K562 (cell line): ENCODE data around the gene SERPINE1. TPM values are rescaled to one million over a fixed set of nuclear protein-coding genes. Genes with fewer than 3 reads are reported as not detected.

Experiments used
- BDP1 ChIP-seq: IDR thresholded peaks from 3 replicates; pipeline ENCODE4 v1.6.1; 2011; ENCODE audit not compliant: insufficient read length, insufficient read depth
- BRCA1 ChIP-seq, 2 experiments: fragments of 450-650 bp in 1 of 2; sonication (generic) in 1 of 2; formaldehyde crosslinking in 1 of 2; IDR thresholded peaks; 2 replicates each; pipeline versions ENCODE4 v1.5.0 to v1.6.1; 2017 to 2020; ENCODE audit warnings: mild to moderate bottlenecking in 1 of 2, missing genetic modification reagents in 1 of 2
- CAMTA2 ChIP-seq: fragments of 250-450 bp; sonication (Bioruptor Pico); conservative IDR thresholded peaks from 2 replicates; pipeline ENCODE4 v1.5.1; 2022
- CBX3 ChIP-seq, 2 experiments: IDR thresholded peaks; 1 replicate in 1 of 2; 2 replicates in 1 of 2; pipeline ENCODE4 v1.6.1; 2012; ENCODE audit warnings: inconsistent platforms in 2 of 2, low read length in 2 of 2, borderline replicate concordance in 1 of 2, control low read depth in 1 of 2
- CSDE1 ChIP-seq, 2 experiments: fragments of 450-650 bp; IDR thresholded peaks; 2 replicates each; pipeline ENCODE4 v1.6.1; 2016; ENCODE audit warnings: mild to moderate bottlenecking in 1 of 2
- FOXP1 ChIP-seq: sonication (generic); formaldehyde crosslinking; IDR thresholded peaks from 2 replicates; pipeline ENCODE4 v1.8.0; 2022; ENCODE audit warnings: mild to moderate bottlenecking, missing genetic modification reagents
- GABPA ChIP-seq: fragments of 200-800 bp; sonication (Bioruptor generic); conservative IDR thresholded peaks from 2 replicates; pipeline ENCODE4 v1.6.1; 2016; ENCODE audit warnings: low read depth, missing genetic modification characterization, missing compliant biosample characterization
- HDAC3 ChIP-seq: fragments of 450-650 bp; IDR thresholded peaks from 2 replicates; pipeline ENCODE4 v1.6.1; 2018; ENCODE audit warnings: borderline replicate concordance, mild to moderate bottlenecking, moderate library complexity; ENCODE audit not compliant: partially characterized antibody
- ILF3 ChIP-seq: fragments of 450-650 bp; IDR thresholded peaks from 2 replicates; pipeline ENCODE4 v1.6.1; 2018; ENCODE audit warnings: antibody characterized with exemption, mild to moderate bottlenecking, moderate library complexity, borderline replicate concordance
- KAT7 ChIP-seq: sonication (generic); formaldehyde crosslinking; IDR thresholded peaks from 2 replicates; pipeline ENCODE4 v1.8.0; 2022; ENCODE audit warnings: missing genetic modification reagents, mild to moderate bottlenecking, borderline replicate concordance
- KLF16 ChIP-seq: IDR thresholded peaks from 2 replicates; pipeline ENCODE4 v1.6.1; 2016; ENCODE audit warnings: antibody characterized with exemption
- MECOM ChIP-seq: fragments of 250-450 bp; sonication (Bioruptor Pico); IDR thresholded peaks from 2 replicates; pipeline ENCODE4 v1.8.0; 2022; ENCODE audit warnings: inconsistent platforms
- NCOR1 ChIP-seq: fragments of 450-650 bp; IDR thresholded peaks from 2 replicates; pipeline ENCODE4 v1.6.1; 2016; ENCODE audit warnings: mild to moderate bottlenecking, moderate library complexity
- NFE2L1 ChIP-seq: fragments of 450-650 bp; IDR thresholded peaks from 2 replicates; pipeline ENCODE4 v1.6.1; 2016; ENCODE audit warnings: missing genetic modification characterization, low read depth, mild to moderate bottlenecking, missing compliant biosample characterization, moderate library complexity, borderline replicate concordance
- RAD51 ChIP-seq: fragments of 450-650 bp; IDR thresholded peaks from 2 replicates; pipeline ENCODE4 v1.7.1; 2016; ENCODE audit warnings: low read depth, mild to moderate bottlenecking, borderline replicate concordance
- RBM22 ChIP-seq: fragments of 200-400 bp; formaldehyde crosslinking; IDR thresholded peaks from 2 replicates; pipeline ENCODE4 v1.6.1; 2018; ENCODE audit warnings: low read length, low read depth; ENCODE audit not compliant: poor library complexity, severe bottlenecking
- SAP30 ChIP-seq: fragments of 200-600 bp; sonication (generic); IDR thresholded peaks from 2 replicates; pipeline ENCODE4 v1.6.1; 2012; ENCODE audit warnings: borderline replicate concordance, low read depth, mild to moderate bottlenecking, moderate library complexity, low read length, control low read depth, inconsistent platforms; ENCODE audit not compliant: insufficient read depth, poor library complexity, severe bottlenecking
- TEAD1 ChIP-seq, 2 experiments: fragments of 450-650 bp in 1 of 2; sonication (generic) in 1 of 2; formaldehyde crosslinking; IDR thresholded peaks; 2 replicates each; pipeline versions ENCODE4 v1.4.0 to v1.8.0; 2020 to 2022; ENCODE audit warnings: mild to moderate bottlenecking in 2 of 2, missing genetic modification reagents in 1 of 2
- ZBTB17 ChIP-seq: fragments of 450-650 bp; formaldehyde crosslinking; IDR thresholded peaks from 2 replicates; pipeline ENCODE4 v1.4.0; 2020; ENCODE audit warnings: mild to moderate bottlenecking
- ZBTB8A ChIP-seq: fragments of 450-650 bp; IDR thresholded peaks from 2 replicates; pipeline ENCODE4 v1.6.1; 2018; ENCODE audit warnings: mild to moderate bottlenecking, moderate library complexity; ENCODE audit not compliant: partially characterized antibody
- ZKSCAN3 ChIP-seq: fragments of 250-450 bp; sonication (Bioruptor Pico); IDR thresholded peaks from 2 replicates; pipeline ENCODE4 v1.4.0; 2020
- ZNF212 ChIP-seq: fragments of 450-650 bp; formaldehyde crosslinking; IDR thresholded peaks from 2 replicates; pipeline ENCODE4 v1.4.0; 2020; ENCODE audit warnings: mild to moderate bottlenecking
- ZNF232 ChIP-seq: sonication (generic); formaldehyde crosslinking; IDR thresholded peaks from 2 replicates; pipeline ENCODE4 v1.8.0; 2022; ENCODE audit warnings: mild to moderate bottlenecking, missing genetic modification reagents
- ZNF584 ChIP-seq: fragments of 200-800 bp; sonication (Bioruptor generic); IDR thresholded peaks from 2 replicates; pipeline ENCODE4 v1.6.1; 2016; ENCODE audit warnings: low read depth, mild to moderate bottlenecking, missing genetic modification characterization, missing compliant biosample characterization
- ZNF707 ChIP-seq: fragments of 250-450 bp; sonication (Bioruptor Pico); conservative IDR thresholded peaks from 2 replicates; pipeline ENCODE4 v1.8.0; 2022; ENCODE audit warnings: inconsistent platforms, mild to moderate bottlenecking, moderate library complexity
- polyA plus RNA-seq, 8 experiments: library from polyadenylated mRNA; depleted of rRNA in 4 of 8; stranded (reverse) in 5 of 8; unstranded in 3 of 8; fragments of >200 nt; fragmentation: Nextera tagmentation in 2 of 8; fragmentation: Illumina TruSeq in 1 of 8; extraction: Ambion mirVana in 2 of 8; extraction: Trizol in 1 of 8; gene quantifications; 2 replicates each; pipeline versions ENCODE4 v1.2.1 to v1.2.3, GENCODE V29; 2011 to 2014; ENCODE audit warnings: inconsistent platforms in 1 of 8, missing spikeins in 1 of 8
- total RNA-seq, 7 experiments: library from RNA; depleted of rRNA in 6 of 7; stranded (reverse); fragments of >200 nt in 6 of 7; fragmentation: Illumina TruSeq in 2 of 7; extraction: Trizol in 2 of 7; gene quantifications; 2 replicates each; pipeline versions ENCODE4 v1.2.1 to v1.2.3, GENCODE V29; 2011 to 2021; ENCODE audit warnings: low replicate concordance in 1 of 7
- TF ChIP-seq, protein P1 (sequence below): fragments of 250-450 bp; sonication (Bioruptor Pico); IDR thresholded peaks from 2 replicates; pipeline ENCODE4 v1.5.0; 2020; ENCODE audit warnings: mild to moderate bottlenecking, borderline replicate concordance

Gene SERPINE1
- total and polyA plus RNA-seq, 9 of the 15 experiments (the other 6 are each of a cell fraction or from before 2014, with no cell fraction given): 0.22 to 4.8 (median 0.91) TPM

DNA sequence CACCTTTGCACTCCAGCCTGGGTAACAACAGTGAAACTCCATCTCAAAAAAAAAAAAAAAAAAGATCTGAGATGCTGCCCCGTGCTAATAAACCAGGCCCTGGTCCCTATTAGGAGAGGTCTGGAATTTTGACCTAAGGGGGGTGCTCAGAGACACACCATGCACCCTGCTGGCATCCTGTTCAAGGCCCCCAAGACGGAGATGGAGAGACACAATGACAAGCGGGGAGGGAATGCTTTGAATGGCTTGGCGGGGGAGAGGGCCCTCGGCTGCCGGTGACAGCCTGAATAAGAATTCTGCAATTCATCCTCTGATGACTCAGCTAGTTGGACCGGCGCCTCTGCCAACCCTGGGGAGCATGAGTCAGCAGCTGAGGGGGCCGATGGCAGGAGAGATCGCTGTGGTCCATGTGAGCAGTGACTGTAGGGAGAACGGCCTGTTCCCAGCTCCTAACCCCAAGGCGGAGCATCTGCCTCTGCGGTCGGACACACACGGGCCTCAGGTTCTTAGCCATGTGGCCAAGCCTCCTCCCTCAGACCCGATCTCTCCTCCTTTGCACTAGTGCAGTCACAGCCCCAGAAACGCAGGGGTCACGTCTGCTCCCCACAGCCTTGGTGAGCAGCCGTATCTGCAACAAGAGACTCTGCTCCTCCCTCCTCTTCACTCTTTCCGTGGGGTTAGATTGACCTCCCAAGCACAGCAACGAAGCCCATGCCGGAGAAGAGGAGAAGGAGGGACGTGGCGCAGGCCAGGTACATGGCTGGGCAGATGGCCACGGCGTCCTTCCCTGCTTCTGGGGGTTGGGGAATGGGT, 26.7 kb upstream of the SERPINE1 start (continued):
- TF ChIP-seq, protein P1, sequence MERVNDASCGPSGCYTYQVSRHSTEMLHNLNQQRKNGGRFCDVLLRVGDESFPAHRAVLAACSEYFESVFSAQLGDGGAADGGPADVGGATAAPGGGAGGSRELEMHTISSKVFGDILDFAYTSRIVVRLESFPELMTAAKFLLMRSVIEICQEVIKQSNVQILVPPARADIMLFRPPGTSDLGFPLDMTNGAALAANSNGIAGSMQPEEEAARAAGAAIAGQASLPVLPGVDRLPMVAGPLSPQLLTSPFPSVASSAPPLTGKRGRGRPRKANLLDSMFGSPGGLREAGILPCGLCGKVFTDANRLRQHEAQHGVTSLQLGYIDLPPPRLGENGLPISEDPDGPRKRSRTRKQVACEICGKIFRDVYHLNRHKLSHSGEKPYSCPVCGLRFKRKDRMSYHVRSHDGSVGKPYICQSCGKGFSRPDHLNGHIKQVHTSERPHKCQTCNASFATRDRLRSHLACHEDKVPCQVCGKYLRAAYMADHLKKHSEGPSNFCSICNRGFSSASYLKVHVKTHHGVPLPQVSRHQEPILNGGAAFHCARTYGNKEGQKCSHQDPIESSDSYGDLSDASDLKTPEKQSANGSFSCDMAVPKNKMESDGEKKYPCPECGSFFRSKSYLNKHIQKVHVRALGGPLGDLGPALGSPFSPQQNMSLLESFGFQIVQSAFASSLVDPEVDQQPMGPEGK (CRISPR knock-in tag): no peak
- peak; percentile 79 for TF ChIP-seq NCOR1
- no peak for TF ChIP-seq RBM22
- TF ChIP-seq KAT7 (CRISPR knock-in tag): peak; percentile 73; the same call in 1 of the 2 replicates
- no peak for TF ChIP-seq FOXP1
- peak; percentile 79; the same call in 1 of the 2 replicates for TF ChIP-seq CAMTA2 (CRISPR knock-in tag)
- no peak for TF ChIP-seq CSDE1 (IDR thresholded peaks at IDR 0.05)
- no peak for TF ChIP-seq BDP1
- peak; percentile 48; the same call in 1 of the 2 replicates for TF ChIP-seq ZNF584 (CRISPR knock-in tag)
- TF ChIP-seq GABPA (tag): peak; percentile 33; the same call in 1 of the 2 replicates
- peak; percentile 73 for TF ChIP-seq HDAC3
- TF ChIP-seq ZNF707 (CRISPR knock-in tag): 0 out of 2 replicates have a peak, but pooled peaks have one; percentile 25
- TF ChIP-seq SAP30: no peak
- TF ChIP-seq ZNF212 (CRISPR knock-in tag): 0 out of 2 replicates have a peak, but pooled peaks have one; percentile 30
- TF ChIP-seq RAD51: peak; percentile 55; the same call in 1 of the 2 replicates
- TF ChIP-seq CBX3 (IDR thresholded peaks at IDR 0.05; ENCODE audit: borderline replicate concordance in 1 of 2, low read length in 2 of 2): peak in 1 of 2 experiments; percentile 72; a peak in 1 of 3 replicates
- TF ChIP-seq ILF3: no peak
- TF ChIP-seq NFE2L1 (tag): peak; percentile 95
- TF ChIP-seq ZNF232 (CRISPR knock-in tag): no peak
- TF ChIP-seq ZKSCAN3: no peak
- TF ChIP-seq KLF16: peak; percentile 80
- TF ChIP-seq TEAD1 (CRISPR knock-in tag; IDR thresholded peaks at IDR 0.05): peak; percentile 38 to 70
- TF ChIP-seq ZBTB17 (CRISPR knock-in tag): 0 out of 2 replicates have a peak, but pooled peaks have one; percentile 52
- no peak for TF ChIP-seq BRCA1 (IDR thresholded peaks at IDR 0.05)
- no peak for TF ChIP-seq BRCA1 (CRISPR knock-in tag; IDR thresholded peaks at IDR 0.05)
- no peak for TF ChIP-seq ZBTB8A
- TF ChIP-seq MECOM: peak; percentile 4; the same call in 1 of the 2 replicates
